ENCODE data around the gene CNOT6L.
"Not testable (repeated sequence)": the region's sequence is repeated elsewhere in the genome, so short reads cannot be mapped to it uniquely, and the experiment has no call there.

CNOT6L gene

DNA sequence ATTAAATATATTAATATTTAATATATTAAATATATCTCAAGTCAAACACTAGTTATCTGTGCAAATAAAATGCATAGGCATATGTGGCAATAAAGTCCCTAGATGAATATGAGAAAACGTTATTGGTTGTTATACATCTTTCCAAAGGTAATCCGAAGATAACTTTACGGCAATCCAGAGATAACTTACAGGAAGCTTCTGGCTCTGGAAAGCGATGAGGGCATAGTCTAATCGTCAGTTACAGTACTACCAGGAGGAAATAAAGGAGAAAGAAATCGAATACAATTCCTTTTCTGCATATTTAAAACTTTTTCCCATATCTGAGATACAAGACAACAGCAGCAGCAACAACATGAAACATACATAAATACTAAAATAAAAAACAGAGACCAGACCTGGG, 35.3 kb downstream of the CNOT6L start:
- Histone ChIP-seq H3K27me3 (ENCODE audit: insufficient read depth, poor library complexity, severe bottlenecking) (no peaks in the 10 kb centered on the region), H3K4me3 (replicated peaks; ENCODE audit: insufficient read depth, low read length) (no peak overlapping the region), H3K27ac (replicated peaks) (no peak overlapping the region)
- no peak for DNase-seq (ENCODE audit: low read depth in 1 of 2, low spot score in 1 of 2)
- TF ChIP-seq POLR2AphosphoS5 (IDR thresholded peaks at IDR 0.05; ENCODE audit: low read depth) (no peak), CTCF (IDR thresholded peaks at IDR 0.05; ENCODE audit: insufficient read depth, low read length) (no peak), SPI1 (IDR thresholded peaks at IDR 0.05; ENCODE audit: borderline replicate concordance, low read depth) (no peak), GABPA (IDR thresholded peaks at IDR 0.05; ENCODE audit: low read depth) (no peak)
- TF ChIP-seq, protein P1, sequence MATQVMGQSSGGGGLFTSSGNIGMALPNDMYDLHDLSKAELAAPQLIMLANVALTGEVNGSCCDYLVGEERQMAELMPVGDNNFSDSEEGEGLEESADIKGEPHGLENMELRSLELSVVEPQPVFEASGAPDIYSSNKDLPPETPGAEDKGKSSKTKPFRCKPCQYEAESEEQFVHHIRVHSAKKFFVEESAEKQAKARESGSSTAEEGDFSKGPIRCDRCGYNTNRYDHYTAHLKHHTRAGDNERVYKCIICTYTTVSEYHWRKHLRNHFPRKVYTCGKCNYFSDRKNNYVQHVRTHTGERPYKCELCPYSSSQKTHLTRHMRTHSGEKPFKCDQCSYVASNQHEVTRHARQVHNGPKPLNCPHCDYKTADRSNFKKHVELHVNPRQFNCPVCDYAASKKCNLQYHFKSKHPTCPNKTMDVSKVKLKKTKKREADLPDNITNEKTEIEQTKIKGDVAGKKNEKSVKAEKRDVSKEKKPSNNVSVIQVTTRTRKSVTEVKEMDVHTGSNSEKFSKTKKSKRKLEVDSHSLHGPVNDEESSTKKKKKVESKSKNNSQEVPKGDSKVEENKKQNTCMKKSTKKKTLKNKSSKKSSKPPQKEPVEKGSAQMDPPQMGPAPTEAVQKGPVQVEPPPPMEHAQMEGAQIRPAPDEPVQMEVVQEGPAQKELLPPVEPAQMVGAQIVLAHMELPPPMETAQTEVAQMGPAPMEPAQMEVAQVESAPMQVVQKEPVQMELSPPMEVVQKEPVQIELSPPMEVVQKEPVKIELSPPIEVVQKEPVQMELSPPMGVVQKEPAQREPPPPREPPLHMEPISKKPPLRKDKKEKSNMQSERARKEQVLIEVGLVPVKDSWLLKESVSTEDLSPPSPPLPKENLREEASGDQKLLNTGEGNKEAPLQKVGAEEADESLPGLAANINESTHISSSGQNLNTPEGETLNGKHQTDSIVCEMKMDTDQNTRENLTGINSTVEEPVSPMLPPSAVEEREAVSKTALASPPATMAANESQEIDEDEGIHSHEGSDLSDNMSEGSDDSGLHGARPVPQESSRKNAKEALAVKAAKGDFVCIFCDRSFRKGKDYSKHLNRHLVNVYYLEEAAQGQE (IDR thresholded peaks at IDR 0.05; ENCODE audit: insufficient replicate concordance, low read depth) = no peak

DNA sequence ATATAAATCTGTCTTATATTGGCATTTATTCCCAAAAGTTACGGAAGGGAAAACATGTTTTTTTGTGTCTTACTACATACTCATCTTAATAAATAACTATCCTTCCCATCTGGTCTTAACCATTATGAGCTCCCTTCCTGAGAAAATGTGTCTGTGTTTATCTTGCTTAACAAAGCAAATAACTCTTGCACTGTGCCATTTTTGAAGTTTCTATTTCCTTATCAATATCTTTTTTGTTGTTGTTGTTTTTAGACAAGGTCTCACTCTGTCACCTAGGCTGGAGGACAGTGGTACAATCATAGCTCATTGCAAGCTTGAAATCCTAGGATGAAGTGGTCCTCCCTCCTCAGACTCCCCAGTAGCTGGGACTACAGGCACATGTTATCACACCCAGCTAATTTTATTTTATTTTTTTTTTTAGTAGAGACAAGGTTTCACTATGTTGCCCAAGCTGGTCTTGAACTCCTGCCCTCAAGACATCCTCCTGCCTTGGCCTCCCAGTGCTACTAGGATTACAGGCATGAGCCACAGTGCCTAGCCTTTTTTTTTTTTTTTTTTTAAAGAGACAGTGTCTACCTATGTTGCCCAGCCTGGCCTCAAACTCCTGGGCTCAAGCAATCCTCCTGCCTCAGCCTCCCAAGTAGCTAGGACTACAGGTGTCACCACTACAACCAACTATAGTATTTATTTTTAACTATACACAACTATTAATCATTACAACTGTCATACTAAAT, 36.9 kb downstream of the CNOT6L start:
- H3K27me3 ChIP-seq (ENCODE audit: insufficient read depth, poor library complexity, severe bottlenecking) = no peaks in the 10 kb centered on the region
- TF ChIP-seq, protein P1 (IDR thresholded peaks at IDR 0.05; ENCODE audit: insufficient replicate concordance, low read depth) = no peak
- TF ChIP-seq POLR2AphosphoS5 (IDR thresholded peaks at IDR 0.05; ENCODE audit: low read depth) = no peak
- TF ChIP-seq GABPA (IDR thresholded peaks at IDR 0.05; ENCODE audit: low read depth) = no peak
- TF ChIP-seq SPI1 (IDR thresholded peaks at IDR 0.05; ENCODE audit: borderline replicate concordance, low read depth) = no peak
- no peak for TF ChIP-seq CTCF (IDR thresholded peaks at IDR 0.05; ENCODE audit: insufficient read depth, low read length)

GRCh38 chr4:77780762-77781161, 38.4 kb downstream of the CNOT6L start:
- not testable (repeated sequence) for DNase-seq (ENCODE audit: low read depth in 1 of 2, low spot score in 1 of 2); H3K27me3 ChIP-seq (ENCODE audit: insufficient read depth, poor library complexity, severe bottlenecking); H3K4me3 ChIP-seq (replicated peaks; ENCODE audit: insufficient read depth, low read length); H3K27ac ChIP-seq (replicated peaks)

More for the DNA sequence above, 36.9 kb downstream of the CNOT6L start:
- DNase-seq (ENCODE audit: low read depth in 1 of 2, low spot score in 1 of 2) = no peak
- Histone ChIP-seq H3K4me3 (replicated peaks; ENCODE audit: insufficient read depth, low read length) (no peak overlapping the region), H3K27ac (replicated peaks) (no peak overlapping the region)

DNA sequence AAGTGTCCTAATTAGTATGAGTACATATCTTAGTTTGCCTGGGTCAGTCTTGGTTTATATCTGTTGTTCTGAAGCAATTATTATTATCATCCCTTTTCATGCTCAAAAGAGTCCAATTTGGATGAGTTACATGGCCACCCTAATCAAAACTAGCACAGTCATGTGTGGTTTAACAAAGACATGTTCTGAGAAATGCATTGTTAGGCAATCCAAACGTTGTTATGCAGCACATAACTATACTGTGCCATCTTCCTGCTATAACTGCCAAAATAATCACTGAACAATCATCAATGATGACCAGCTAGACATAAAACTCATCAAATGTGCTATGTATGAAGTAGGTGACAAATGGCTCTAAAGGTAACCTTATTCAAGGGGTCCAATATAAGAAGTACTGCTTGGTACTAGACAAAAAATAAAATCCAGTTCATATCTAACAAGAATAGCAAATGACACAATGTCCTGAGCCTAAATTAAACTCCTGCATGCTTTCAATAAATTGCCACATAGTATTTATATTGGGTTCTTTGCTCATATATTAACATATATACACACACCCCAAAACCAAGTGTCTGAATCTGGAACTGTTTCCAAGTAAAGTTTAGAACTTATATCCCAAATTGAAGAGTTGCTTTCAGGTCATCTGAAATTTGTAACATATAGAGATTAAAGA, 41.9 kb downstream of the CNOT6L start:
- H3K27ac ChIP-seq (replicated peaks) = peak overlapping the region; percentile 11; the same call in 1 of the 2 replicates
- no peak overlapping the region for H3K4me3 ChIP-seq (replicated peaks; ENCODE audit: insufficient read depth, low read length)
- no peaks in the 10 kb centered on the region for H3K27me3 ChIP-seq (ENCODE audit: insufficient read depth, poor library complexity, severe bottlenecking)
- TF ChIP-seq CTCF (IDR thresholded peaks at IDR 0.05; ENCODE audit: insufficient read depth, low read length) (no peak), SPI1 (IDR thresholded peaks at IDR 0.05; ENCODE audit: borderline replicate concordance, low read depth) (no peak)
- DNase-seq (ENCODE audit: low read depth in 1 of 2, low spot score in 1 of 2) = no peak
